Effector memory CD4-positive, alpha-beta T cell (primary cell): ENCODE measurements around the gene PAWR.
"Not testable (repeated sequence)": the region's sequence is repeated elsewhere in the genome, so short reads cannot be mapped to it uniquely, and the experiment has no call there.

ENCODE experiments used
- DNase-seq, 3 donors: peaks; one replicate each; pipeline ENCODE4 v3.0.0-alpha.2; 2020
- H3K27ac ChIP-seq: 2 replicates; pipeline ENCODE4 v1.7.0; 2013; ENCODE audit warnings: mild to moderate bottlenecking, low read length, moderate library complexity; ENCODE audit not compliant: insufficient read depth, poor library complexity, severe bottlenecking
- H3K27me3 ChIP-seq: replicated peaks from 2 replicates; pipeline ENCODE4 v1.7.0; 2013; ENCODE audit warnings: mild to moderate bottlenecking, low read length; ENCODE audit not compliant: insufficient read depth, control insufficient read depth, poor library complexity, severe bottlenecking
- H3K36me3 ChIP-seq: 2 replicates; pipeline ENCODE4 v1.7.0; 2013; ENCODE audit warnings: mild to moderate bottlenecking, low read length, moderate library complexity; ENCODE audit not compliant: control insufficient read depth, insufficient read depth
- H3K4me1 ChIP-seq: 2 replicates; pipeline ENCODE4 v1.7.0; 2013; ENCODE audit warnings: low read length, mild to moderate bottlenecking; ENCODE audit not compliant: control insufficient read depth, insufficient read depth, poor library complexity, severe bottlenecking
- H3K4me3 ChIP-seq: 2 replicates; pipeline ENCODE4 v1.7.0; 2013; ENCODE audit warnings: low read length, low read depth, mild to moderate bottlenecking; ENCODE audit not compliant: insufficient read depth, poor library complexity, severe bottlenecking
- H3K9me3 ChIP-seq: 2 replicates; pipeline ENCODE4 v1.7.0; 2013; ENCODE audit warnings: mild to moderate bottlenecking, low read length, moderate library complexity; ENCODE audit not compliant: control insufficient read depth

The PAWR gene

DNA sequence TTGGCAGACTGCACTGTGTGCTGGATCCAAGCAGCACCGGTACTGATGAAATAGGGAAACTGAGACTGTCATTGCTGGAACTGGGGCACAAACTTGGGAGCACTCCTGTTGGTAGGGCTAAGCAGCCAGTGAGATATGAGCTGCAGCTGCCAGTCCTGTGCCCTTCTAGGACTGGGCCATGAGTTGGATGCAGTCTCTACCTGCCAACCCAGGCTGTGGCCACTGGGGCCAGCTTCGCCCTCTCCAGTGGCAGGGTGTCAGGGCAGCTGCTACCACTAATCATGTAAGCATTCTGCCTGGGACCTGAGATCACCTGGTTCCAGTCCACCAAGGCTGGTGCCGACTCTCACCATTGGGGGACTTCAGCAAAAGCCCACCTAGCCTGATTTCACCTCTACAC lies 121.1 kb downstream of the PAWR start:
- no peak for DNase-seq
- Histone ChIP-seq H3K27ac (no peak overlapping the region), H3K27me3 (no peaks in the 10 kb centered on the region), H3K4me1 (no peaks in the 10 kb centered on the region), H3K4me3 (no peak overlapping the region), H3K9me3 (no peaks in the 10 kb centered on the region), H3K36me3 (no peaks in the 10 kb centered on the region)

DNA sequence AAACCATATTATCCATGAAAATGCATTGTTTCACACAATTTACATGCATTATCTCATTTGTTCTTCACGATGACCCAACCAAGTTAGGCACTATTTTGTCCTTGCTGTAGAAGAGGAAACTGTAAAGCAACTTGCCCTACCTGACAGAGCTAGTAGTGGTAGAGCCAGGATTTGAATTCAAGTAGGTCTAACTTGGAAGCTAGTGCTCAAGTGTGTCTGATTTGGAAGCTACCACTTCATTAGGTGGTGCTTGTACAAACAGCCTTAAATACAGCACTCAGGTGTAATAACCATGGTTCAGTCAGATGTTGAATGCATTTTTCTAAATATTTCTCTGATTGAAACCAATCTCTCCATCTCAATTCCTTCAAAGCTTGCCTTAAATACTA lies 123.6 kb downstream of the PAWR start:
- Histone ChIP-seq H3K4me1 (no peaks in the 10 kb centered on the region), H3K27ac (no peak overlapping the region)

DNA sequence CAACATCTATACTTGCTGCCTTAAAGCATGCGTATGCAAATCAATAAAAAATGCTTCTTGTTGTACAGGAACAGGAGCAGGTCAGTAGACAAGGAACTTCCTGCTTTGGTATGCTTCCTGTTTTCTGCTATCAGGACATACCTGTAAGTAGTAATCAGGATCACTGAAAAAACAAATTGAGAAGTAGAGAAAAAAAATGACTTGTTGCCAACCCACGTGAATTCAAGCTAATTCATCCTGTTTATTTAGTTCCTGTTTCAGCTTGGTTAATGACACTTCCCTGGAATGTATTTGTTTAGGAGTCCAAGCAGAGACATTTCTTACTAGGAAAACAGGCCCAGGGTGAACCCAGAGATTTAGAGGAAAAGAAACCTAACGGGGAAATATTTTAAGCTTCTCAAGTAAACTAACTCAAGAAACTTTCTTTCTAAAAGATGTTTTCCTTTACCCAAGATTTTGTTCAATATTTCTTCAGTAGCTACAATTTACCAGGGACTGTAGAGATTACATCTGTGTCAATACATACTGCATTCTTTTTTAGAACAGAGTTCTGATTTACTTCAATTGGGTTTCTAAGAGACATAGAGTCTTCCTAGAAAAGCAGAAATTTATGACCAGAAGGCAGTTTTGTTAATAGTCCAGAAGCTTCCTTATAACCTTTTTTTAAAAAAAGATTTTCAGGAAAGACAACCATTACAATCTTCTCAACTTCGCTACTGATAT lies 124.2 kb downstream of the PAWR start:
- no peak for DNase-seq
- Histone ChIP-seq H3K27me3 (no peaks in the 10 kb centered on the region), H3K27ac (no peak overlapping the region), H3K9me3 (no peaks in the 10 kb centered on the region), H3K36me3 (no peaks in the 10 kb centered on the region), H3K4me3 (no peak overlapping the region), H3K4me1 (no peaks in the 10 kb centered on the region)

More for the DNA sequence above, 123.6 kb downstream of the PAWR start:
- no peak for DNase-seq
- H3K4me3 ChIP-seq, result no peak overlapping the region
- no peaks in the 10 kb centered on the region for H3K27me3 ChIP-seq
- no peaks in the 10 kb centered on the region for H3K9me3 ChIP-seq
- H3K36me3 ChIP-seq, result no peaks in the 10 kb centered on the region

DNA sequence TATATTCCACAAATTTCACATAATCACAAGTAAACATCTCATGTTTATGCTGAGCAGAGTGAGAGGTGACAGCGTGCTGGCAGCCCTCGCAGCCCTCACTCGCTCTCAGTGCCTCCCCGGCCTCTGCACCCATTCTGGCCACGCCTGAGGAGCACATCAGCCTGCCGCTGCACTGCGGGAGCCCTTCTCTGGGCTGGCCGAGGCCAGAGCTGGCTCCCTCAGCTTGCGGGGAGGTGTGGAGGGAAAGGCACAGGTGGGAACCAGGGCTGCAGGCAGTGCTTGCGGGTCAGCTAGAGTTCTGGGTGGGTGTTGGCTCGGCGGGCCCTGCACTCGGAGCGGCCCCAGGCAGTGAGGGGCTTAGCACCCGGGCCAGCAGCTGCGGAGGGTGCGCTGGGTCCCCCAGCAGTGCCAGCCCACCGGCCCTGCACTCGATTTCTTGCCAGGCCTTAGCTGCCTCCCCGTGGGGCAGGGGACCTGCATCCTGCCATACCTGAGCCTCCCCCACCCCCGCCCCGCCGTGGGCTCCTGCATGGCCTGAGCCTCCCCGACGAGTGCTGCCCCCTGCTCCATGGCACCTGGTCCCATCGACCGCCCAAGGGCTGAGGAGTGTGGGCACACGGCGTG lies 125.9 kb downstream of the PAWR start:
- not testable (repeated sequence) for H3K9me3 ChIP-seq, H3K36me3 ChIP-seq

DNA sequence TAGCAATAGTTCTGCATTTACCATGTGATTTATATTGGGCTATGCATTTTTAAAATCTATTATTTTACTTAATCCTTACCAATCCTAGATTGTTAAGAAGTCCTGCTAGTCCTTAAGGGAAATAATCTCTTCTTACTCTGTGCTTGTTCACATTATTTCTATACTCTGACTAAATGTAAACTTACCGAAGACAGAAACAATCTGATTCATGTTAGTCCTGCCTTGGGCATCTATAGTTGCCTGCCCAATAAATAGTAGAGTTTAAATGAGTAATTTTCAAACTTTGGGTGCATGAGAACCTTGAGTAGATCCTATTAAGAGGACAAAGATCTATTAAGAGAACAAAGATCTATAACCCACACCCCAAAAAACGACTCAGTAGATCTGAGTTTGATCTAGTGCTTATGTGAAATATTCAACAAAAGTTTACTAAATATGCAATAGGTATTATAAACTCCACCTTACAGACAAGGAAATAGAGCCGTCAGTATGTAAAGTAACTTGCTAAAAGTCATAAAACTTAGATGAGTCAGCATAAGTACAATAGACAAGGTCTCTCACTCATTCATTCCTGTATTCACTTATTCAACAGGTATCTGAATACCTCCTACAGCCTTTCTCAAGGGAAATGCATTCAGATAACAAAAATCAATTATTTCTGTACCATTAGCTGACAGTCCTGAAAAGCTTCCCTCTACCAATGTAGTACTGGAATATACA lies 127.6 kb downstream of the PAWR start:
- H3K27ac ChIP-seq, result no peak overlapping the region
- H3K9me3 ChIP-seq, result no peaks in the 10 kb centered on the region
- DNase-seq, result no peak
- no peaks in the 10 kb centered on the region for H3K36me3 ChIP-seq
- no peaks in the 10 kb centered on the region for H3K4me1 ChIP-seq
- no peaks in the 10 kb centered on the region for H3K27me3 ChIP-seq
- H3K4me3 ChIP-seq, result no peak overlapping the region

More for the DNA sequence above, 125.9 kb downstream of the PAWR start:
- not testable (repeated sequence) for DNase-seq, H3K27ac ChIP-seq, H3K27me3 ChIP-seq, H3K4me1 ChIP-seq, H3K4me3 ChIP-seq

DNA sequence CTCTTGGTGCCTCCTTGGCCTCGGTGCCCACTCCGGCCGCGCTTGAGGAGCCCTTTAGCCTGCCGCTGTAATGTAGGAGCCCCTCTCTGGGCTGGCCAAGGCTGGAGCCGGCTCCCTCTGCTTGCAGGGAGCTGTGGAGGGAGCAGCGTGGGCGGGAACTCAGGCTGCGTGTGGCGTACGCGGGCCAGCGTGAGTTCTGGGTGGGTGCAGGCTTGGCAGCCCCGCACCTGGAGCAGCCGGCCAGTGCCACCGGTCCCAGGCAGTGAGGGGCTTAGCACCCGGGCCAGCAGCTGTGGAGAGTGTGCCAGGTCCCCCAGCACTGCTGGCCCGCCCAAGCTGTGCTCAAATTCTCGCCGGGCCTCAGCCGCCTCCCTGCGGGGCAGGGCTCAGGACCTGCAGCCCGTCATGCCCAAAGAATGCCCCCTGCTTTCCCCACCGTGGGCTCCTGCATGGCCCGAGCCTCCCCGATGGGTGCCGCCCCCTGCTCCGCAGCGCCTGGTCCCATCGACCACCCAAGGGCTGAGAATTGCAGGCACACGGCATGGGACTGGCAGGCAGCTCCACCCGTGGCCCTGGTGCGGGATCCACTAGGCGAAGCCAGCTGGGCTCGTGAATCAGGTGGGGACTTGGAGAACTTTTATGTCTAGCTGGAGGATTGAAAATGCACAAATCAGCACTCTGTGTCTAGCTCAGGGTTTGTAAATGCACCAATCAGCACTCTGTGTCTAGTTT lies 129.2 kb downstream of the PAWR start:
- H3K4me3 ChIP-seq, result no peak overlapping the region

DNA sequence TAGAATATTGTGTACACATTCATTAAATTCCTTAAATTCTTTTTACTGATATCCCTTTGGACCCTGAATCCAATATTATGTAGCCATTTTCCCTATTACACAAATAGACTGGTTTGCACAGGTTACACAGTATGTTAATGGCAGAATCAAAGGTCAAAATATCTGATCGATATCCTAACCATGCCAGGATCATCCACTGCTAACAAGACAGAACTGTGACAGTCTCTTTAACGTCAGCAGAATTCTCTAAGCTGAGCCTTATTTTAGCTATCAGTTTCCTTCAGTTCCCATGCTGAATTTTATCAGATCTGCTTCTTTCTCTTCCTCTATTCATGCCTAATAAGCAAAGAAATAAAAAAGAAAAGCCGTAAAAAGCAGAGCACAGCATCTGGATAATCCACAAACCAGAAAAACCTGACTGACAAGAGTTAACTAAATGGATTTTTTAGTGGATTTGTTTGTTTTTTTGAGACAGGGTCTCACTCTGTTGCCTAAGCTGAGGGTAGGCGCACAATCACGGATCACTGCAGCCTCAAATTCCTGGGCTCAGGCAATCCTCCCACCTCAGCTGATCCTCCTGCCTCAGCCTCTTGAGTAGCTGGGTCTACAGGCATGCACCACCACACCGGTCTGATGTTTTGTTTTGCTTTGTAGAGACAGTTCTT lies 130.4 kb downstream of the PAWR start:
- no peak overlapping the region for H3K4me3 ChIP-seq
- H3K4me1 ChIP-seq, result no peaks in the 10 kb centered on the region
- no peak overlapping the region for H3K27ac ChIP-seq
- no peaks in the 10 kb centered on the region for H3K36me3 ChIP-seq
- no peaks in the 10 kb centered on the region for H3K27me3 ChIP-seq
- no peaks in the 10 kb centered on the region for H3K9me3 ChIP-seq
- no peak for DNase-seq

More for the DNA sequence above, 129.2 kb downstream of the PAWR start:
- no peaks in the 10 kb centered on the region for H3K36me3 ChIP-seq
- H3K27ac ChIP-seq, result no peak overlapping the region
- H3K4me1 ChIP-seq, result no peaks in the 10 kb centered on the region
- no peaks in the 10 kb centered on the region for H3K9me3 ChIP-seq
- H3K27me3 ChIP-seq, result no peaks in the 10 kb centered on the region
- no peak for DNase-seq

DNA sequence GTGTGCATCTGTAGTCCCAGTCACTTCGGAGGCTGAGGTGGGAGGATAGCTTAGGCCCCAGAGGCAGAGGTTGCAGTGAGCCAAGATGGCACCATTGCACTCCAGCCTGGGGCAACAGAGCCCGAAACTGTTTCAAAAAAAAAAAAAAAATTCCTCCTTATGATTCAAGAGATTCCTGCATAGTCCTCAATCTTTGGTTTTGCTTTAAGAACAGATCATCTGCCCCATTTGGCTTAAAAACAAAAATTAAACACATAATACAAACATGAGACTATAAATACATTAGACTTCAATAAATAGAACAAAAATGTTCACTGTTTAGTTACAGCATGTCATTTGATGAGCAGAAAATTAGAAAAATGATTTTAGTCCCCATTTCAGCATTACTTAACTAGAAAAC lies 131.2 kb downstream of the PAWR start:
- Histone ChIP-seq H3K27me3 (no peaks in the 10 kb centered on the region), H3K4me1 (no peaks in the 10 kb centered on the region), H3K27ac (no peak overlapping the region), H3K36me3 (no peaks in the 10 kb centered on the region), H3K4me3 (no peak overlapping the region), H3K9me3 (no peaks in the 10 kb centered on the region)
- DNase-seq, result no peak

DNA sequence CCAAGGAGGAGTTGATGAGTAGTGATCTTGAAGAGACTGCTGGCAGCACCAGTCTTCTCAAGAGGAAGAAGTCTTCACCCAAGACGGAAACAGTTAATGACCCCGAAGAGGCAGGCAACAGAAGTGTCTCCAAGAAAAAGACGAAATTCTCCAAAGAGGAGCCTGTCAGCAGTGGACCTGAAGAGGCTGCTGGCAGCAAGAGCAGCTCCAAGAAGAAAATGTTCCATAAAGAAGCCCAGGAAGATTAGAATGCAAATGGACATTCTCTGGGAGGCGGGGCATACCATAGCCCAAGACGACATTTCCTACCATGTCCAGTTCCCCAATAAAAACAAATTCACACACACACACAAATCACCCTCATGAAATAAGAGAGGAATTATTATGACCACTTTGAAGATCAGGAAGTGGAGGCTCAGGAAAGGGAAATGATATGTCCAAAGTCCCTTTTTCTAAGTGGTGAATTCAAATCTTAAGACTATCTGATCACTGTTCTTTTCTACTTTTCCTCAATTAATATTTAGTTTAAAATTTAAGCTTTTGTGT lies 131.8 kb downstream of the PAWR start:
- H3K4me1 ChIP-seq, result no peaks in the 10 kb centered on the region
- no peaks in the 10 kb centered on the region for H3K36me3 ChIP-seq
- H3K9me3 ChIP-seq, result no peaks in the 10 kb centered on the region
- DNase-seq, result no peak
- no peak overlapping the region for H3K4me3 ChIP-seq
- no peak overlapping the region for H3K27ac ChIP-seq
- H3K27me3 ChIP-seq, result no peaks in the 10 kb centered on the region
